Hematopoietic multipotent progenitor cell treated with erythropoietin and hydrocortisone succinate and interleukin-3 and kit ligand, for 8 days (in vitro differentiated cells): ENCODE data around the gene ZBTB40.

Experiments used
- DNase-seq: peaks from one replicate; pipeline ENCODE4 v3.0.0-alpha.2; 2015

Gene ZBTB40

DNA sequence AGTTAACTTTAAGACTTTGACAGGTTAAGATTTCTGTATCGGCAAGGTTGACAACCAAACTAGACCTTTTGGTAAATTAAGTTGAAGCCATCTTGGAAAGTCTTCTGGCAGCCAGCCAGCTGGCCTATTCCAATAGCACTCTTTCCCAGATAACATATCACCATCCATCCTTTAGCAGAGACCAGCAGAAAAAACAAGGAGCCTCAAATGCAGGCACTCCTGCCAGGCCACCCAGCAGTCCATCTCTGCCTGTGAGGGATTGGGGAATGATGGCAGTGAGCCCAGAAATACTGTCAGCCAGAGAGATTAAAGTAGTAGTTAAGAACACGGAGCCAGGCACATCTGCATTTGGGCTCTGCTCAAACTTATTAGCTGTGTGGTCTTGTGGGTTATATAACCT is 19.4 kb downstream of the ZBTB40 start:
- DNase-seq = peak; percentile 76

DNA sequence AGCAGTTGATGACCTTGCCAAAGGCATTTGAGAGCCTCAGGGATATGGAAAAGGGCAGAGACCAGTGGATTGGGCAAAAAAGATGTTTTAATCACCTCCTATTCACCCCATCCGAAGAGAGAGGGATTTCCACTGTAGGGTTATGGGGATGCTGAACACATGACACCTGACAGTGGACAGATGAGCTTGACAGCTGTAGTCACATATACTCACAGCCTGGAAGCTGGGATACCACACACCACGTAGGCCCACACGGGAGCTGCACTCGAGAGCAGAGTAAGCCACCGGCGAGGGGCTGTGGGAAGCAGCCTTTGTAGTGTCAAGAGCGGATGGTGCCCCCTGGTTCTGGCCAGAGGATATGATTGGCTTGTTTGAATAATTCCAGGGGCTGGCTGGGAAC is 20.0 kb downstream of the ZBTB40 start:
- no peak for DNase-seq

DNA sequence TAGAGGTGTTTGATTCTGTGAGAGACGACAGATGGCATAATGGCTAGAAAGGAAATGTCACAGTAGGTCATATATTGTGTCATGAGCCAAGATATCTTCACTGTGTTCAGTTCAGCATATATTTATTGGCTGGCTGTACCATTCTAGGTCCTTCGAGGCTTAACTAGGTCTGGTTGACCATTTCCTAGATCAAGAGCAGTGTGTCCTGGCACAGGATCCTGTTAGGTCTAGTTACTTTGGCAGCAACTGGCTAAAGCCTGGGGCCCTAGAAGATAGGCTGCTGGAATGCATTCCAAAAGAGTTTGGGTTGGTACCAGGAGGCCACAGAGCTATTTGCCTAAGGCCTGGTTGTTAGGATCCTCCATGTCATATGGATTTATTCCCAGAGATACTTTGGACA is 20.9 kb downstream of the ZBTB40 start:
- no peak for DNase-seq

DNA sequence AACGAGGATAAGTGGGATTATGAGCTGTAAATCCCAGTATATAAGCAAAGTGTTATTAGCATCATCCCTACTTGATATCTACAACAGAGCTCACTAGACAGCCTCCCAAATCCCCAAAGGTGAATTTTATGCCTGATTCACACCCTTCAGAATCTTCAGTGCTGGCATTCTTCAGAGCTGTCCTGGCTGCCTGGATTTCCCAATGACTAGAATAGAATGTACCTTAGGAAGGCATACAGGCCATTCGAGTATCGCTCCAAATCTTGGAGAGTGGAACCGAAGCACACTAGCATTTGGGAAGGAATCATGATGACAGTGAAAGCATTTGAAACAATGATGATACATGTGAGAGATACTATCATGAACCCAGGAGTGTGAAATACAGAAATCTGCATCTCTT is 22.3 kb downstream of the ZBTB40 start:
- DNase-seq = no peak

DNA sequence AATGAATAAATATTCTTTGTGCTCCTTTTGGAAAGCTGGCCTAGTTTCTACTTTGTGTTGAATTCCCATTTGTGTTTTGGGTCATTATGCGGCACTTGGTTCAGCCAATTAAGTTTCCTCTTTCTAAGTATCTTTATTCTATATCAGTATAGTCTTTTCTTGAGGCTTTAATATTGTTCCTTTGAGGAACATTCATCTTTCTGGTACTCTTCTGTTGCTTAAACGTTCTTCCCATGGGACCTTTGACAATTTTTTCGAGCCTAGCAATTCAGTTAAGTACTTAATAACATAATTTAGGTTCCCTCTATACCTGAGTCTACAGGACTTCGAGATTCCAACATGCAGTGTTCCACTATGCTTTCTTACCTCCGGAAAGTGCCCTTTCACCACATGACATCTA is 24.9 kb downstream of the ZBTB40 start:
- no peak for DNase-seq

DNA sequence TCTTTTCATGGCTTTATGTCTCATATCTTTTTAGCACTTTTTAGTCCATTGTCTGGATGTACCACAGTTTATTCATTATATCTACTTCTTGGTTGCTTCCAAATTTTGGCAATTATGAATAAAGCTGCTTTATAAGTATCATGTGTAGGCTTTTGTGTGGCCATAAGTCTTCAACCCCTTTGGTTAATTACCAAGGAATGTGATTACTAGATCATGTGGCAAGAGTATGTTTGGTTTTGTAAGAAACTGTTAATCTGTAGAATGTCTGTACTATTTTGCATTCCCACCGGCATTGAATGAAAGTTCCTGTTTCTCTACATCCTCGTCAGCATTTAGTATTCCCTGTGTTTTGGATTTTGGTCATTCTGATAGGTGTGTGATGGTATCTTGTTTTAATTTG is 31.5 kb downstream of the ZBTB40 start:
- DNase-seq = no peak

DNA sequence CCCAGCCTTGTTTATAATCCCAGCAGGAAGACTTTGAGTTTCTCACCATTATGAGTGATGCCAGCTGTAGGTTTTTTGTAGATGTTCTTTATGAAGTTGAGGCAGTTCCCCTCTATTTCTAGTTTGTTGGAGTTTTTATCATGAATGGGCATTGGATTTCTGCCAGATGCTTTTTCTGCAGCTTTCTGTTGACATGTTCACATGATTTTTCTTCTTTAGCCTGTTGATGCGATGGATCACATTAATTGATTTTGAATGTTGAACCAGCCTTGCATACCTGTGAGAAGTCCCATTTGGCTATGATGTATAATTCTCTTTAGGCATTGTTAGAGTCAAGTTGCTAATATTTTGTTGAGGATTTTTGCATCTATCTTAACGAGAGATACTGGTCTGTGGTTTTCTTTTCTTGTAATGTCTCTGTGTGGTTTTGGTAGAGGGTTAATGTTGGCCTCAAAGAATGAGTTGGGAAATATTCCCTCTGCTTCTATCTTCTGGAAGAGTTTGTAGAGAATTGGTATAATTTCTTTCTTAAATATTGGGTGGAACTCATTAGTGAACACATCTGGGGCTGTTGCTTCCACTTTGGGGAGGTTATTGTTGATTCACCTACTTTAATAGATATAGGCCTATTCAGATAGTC is 33.2 kb downstream of the ZBTB40 start:
- peak; percentile 24 for DNase-seq

DNA sequence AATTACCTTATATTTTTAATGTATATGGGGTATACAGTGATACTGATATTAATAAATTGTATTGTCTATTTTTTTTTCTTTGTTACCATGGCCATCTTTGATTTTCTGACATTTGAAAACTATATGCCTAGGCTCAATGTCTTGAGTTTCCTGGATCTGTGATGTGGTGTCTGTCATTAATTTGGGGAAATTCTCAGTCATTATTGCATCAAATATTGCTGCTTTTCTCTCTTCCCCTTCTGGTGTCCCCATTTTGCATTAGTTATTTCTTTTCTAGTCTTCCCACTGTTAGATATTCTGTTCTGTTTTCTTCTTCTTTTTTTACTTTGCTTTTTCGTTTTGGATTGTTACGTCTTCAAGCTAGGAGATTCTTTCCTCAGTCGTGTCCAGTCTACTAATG is 33.8 kb downstream of the ZBTB40 start:
- no peak for DNase-seq

DNA sequence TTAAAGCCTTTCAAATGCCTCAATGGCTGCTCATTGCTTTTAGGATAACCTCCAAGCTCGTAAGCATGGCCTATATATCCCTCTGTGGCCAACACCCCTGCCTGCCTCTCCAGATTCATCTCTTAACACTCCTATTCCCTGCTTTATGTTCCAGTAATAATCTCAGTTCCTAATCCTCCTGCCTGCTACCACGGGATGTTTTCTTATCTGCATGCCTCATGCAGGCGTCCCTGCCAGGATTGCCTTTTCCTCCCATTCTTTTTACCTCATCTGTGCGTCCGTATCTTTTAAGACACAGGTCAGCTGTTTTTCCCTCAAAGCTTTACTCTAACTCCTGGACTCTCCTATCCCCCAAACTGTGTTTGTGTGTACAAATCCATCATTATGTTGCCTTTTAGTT is 36.1 kb downstream of the ZBTB40 start:
- no peak for DNase-seq

DNA sequence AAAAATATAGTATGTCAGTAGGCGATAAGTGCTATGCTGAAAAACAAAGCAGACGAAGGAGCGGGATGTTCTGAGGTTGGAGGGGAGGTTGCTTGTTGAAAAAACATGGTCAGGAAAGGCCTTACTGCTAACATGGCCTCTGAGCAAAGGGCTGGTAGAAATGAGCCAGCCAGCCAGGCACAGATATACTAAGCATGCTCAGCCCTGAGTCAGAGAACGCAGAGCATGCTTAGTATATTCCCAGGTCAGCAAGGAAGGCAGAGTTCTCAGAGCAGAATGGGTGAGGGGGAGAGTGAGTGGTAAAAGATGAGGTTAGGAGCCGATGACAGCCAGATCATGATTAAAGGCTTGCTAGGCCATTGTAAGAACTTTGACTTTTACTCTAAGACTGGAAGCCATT is 36.7 kb downstream of the ZBTB40 start:
- DNase-seq = no peak

DNA sequence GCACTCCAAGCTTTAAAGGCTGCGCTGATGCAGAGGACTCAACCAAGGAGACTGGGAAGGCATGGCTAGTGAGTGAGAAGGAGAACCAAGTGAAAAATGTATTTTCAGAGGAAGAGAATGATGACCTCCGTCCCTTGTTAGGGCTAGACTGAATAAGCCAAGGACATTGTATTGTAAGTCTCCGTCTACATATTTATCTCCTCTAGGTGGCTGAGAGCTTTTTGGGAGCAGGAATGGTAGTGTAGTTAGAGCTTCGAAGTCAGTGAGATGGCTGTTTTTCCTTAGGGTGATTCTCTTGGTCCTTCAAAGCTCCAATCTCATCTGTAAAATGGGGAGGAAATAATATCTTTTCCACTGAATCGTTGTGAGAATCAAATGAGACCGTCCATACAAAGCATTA is 37.6 kb downstream of the ZBTB40 start:
- no peak for DNase-seq

DNA sequence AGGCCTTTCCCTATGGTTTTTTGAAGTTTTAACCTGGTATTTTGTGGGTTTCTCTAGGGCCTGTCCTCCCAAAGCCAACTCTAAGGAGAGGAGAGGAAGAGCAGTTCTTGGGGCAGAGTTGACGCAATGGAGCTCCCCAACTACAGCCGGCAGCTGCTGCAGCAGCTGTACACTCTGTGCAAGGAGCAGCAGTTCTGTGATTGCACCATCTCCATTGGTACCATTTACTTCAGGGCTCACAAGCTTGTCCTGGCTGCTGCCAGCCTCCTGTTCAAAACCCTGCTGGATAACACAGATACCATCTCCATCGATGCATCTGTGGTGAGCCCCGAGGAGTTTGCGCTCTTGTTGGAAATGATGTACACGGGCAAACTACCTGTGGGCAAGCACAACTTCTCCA is 38.2 kb downstream of the ZBTB40 start:
- no peak for DNase-seq

DNA sequence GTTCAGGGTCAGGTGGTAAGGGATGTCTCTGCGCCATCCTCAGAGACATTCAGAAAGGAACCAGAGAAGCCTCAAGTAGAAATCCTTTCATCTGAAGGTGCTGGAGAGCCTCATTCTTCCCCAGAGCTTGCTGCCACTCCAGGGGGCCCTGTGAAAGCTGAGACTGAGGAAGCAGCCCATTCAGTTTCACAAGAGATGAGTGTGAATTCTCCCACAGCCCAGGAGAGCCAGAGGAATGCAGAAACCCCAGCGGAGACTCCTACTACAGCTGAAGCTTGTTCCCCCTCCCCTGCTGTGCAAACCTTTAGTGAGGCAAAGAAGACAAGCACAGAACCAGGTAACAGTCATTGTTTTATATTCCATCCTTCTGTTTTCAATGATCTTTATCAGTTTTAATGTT is 38.7 kb downstream of the ZBTB40 start:
- no peak for DNase-seq

DNA sequence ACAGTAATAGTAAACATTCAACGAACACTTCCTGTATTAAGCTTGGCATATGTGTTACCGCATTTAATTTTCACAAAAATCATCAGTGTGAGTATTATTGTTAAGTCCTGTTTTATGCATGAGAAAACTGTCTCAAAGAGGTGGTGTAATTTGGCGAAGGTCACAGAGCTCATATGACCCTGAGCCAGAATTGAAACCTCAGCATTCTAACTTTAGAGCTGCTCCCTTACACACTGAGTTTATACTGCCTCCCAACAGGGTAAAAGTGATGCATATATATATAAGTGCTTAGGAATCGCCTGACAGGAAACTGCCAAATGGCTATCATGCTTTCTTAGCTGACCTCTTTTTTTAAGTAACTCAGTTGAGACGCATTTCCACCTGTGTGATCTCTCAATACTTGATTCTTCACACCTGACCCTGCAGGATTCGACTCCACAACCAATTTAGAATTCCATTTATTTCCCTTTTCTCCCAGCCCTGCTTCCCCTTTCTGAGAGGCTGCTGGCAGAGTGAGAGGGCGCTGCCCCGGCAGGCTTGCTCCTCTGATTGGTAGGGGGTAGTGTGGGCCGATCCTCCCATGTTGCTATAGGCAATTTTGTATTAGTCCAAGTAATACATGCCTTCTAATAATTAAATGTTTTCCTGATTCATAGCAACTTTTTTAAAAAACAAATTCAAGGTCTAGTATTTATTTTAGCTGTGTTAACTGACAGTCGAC is 40.5 kb downstream of the ZBTB40 start:
- no peak for DNase-seq

DNA sequence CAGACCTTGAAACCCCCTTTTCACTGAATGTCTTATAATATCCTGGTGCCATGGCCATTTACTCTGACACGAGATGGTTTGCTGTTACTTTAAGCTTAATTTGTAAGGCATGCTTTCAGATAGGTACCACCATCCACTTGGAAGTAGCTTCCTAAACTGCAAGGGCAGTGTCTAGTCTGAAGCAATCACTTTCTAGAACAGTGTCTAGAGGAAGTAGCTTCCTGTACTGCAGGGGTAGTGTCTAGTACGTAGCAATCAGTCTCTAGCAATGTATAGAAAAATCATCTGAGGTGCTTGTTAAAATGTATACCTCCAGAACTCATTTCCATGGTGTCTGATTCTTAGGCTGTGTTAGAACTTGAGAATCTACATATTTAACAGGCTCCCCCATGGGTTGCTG is 42.5 kb downstream of the ZBTB40 start:
- DNase-seq = no peak

DNA sequence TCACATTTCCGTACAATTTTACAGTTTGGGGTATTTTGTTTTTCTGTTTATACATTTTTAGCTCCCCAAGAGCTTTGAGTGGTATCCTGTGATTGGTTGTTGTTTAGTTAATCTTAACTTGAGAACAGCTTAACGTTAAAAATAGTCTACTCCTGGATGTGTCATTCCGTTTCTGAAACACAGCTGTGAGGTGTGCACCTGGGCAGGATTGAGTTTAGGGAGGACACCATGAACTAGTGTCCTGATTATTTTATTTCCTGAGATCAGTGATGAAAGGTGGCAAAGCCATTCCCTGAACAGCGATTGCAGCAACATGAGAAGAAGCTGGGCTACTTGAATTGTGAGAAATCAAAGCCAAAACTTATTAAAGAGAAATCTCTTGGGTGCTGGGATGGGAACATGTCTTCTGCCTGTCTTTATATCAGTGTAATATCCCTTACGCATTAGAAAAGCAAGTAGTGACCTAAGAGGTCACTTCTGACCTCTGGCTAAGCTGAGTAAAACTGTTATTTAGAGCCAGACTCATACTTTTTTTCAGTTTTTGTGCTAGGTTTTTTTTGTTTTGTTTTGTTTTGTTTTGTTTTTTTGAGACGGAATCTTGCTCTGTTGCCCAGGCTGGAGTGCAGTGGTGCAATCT is 43.4 kb downstream of the ZBTB40 start:
- DNase-seq = no peak

DNA sequence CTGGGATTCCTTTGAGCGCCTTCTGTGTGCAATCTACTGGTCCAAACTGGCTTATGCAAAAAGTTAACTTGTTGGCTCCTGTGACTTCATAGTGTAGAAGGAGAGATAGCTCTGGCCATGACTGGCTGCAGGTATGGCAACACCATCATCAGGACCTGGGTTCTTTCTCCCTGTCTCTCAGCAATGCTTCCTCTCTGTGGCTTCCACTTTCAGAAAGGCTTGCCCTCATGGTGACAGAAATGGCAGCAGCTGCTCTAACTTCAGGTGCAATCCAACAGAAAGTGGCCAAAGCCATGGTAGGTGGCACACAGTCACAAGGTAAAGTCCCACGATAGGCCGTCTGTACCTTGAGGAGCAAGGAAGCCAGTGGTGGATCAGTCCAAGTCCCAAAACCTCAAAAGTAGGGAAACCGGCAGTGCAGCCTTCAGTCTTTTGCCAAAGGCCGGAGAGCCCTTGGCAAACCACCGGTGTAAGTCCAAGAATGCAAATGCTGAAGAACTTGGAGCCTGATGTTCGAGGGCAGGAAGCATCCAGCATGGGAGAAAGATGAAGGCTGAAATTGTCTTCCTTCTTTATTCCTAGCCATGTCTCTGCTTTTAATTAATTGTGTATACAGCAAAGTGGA is 45.0 kb downstream of the ZBTB40 start:
- DNase-seq = no peak

DNA sequence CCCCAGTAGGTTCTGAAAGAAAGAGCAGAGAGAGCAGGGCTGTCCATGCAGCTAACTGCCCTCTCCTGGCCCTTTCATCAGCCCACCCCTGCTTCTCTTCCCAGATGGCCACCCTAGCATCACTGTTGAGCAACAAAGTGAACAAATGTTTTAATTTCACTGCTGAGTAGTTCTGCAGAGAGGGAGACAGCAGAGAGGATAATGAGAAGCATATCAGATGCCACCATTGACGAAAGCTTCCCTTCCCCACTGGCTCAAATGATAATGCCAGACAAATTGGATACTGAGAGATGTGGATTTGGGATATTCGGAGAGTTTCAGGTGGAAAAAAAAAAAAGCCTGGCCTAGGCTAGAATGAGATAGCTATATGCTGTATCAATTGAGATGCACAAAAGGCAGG is 46.8 kb downstream of the ZBTB40 start:
- no peak for DNase-seq

DNA sequence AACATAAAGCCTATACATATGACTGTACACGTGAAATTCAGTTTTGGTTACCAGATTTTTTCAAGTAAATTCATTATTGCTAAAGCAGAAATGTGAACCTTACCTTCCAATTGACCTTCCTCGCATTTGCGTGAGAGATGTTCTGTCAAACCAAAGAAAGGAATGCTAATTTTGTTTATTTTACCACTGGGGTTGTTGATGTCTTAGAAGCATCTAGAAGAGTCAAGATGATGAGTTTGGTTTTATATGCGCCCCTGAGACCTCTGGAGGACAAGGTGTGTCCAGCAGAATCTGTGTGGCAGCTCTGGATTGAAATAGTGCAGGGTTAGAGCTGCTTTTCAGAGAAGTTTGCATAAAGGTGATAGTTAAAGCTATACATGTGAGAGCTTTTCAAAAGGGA is 48.4 kb downstream of the ZBTB40 start:
- DNase-seq = no peak

DNA sequence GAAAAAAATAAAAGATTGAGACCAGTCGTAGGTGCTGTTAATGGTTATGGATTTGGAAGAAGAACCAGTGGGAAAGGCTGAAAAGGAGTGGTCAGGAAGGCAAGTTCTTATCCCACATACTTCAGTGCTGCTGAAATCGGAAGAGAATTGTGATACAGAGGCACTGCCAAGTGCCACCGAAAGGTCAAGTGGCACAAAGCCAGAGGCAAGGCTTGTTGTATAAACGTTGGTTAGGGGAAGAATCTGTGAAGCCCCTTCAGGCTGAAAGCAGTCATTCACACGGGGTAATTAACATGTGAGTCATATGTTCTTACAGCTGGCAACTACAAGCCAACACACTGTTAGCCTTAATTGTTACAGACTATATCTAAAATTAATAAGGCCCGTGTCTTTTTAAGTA is 48.8 kb downstream of the ZBTB40 start:
- no peak for DNase-seq

DNA sequence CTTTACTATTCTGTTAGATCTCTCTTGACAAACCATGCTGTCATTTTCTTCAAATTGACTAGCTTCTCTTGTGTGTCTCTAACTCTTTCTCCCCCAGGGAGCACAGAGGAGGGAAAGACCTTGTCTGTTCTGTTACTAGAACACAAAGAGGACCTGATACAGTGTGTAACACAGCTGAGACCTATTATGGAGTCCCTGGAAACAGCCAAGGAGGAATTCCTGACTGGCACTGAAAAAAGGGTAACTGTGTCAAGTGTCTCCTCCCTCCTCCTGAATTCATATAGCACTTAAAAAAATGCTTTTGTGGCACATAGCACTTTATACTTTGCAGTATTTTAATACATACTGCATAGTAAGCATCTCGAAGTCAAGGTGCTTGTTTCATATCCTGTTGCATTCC is 50.6 kb downstream of the ZBTB40 start:
- DNase-seq = no peak

DNA sequence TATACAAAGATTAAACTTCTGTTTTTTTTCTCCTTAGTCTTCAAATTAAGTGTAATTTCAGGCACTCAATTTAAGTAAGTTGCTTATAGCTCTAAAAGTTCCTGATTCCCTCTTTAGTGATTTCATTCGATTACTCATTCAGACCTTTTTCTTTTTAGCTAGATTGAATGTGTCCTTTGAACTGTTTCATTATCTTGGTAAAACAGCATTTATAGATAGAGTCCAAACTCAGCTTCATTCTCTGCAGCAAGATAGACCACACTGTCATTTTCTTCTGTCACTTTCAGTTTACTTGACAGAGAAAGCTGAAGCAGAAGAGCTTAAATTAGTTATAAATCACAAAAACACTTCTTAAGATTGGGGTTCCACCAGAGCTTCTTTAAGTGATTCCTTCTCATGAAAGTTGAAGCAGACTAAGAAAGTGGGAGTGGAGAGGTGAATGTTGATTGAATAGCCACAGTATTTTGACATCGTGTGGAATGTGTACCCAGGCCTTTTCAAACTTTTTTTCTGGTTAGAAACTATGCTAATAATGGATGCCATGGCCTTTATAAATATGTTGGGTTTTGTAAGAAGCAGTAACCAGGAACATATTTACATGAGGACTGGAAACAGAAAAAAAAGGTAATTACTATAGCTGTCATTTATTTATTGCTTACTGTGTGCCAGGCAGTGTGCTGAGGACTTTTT is 52.2 kb downstream of the ZBTB40 start:
- no peak for DNase-seq

DNA sequence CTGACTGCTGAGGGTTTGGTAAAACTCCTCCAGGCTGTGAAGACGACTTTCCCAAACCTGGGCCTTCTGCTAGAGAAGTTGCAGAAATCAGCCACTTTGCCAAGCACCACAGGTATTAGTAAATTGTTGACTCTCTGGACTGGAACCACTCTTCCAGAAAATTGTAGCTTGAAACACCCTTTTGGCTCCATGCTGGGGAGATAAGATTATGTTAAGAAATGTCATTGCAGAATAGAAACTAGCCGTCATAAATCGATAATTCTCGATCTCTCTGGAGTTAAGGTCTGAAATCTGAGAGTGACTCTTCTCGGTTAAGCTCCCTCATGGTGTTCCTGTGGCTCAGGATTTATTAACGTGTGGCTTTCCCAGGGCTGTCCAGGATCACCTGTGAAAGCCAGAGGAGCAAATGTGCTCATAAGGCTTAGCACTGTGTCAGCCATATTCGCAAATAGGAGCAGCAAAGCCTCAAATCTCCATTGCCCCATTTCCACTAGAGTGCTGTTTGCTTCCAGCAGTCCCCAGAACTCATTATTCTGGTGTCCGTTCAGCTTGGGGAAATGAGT is 54.6 kb downstream of the ZBTB40 start:
- DNase-seq = no peak
